NCI-H187 (cell line): ENCODE measurements around the gene ACOT4.
"Not testable (repeated sequence)": the region's sequence is repeated elsewhere in the genome, so short reads cannot be mapped to it uniquely, and the experiment has no call there.

Experiments
- DNase-seq, 2 experiments: peaks; one replicate each; lab custom pipeline; 2025; lab: John Stamatoyannopoulos, UW

Gene ACOT4

GRCh38 chr14:73577214-73577613 lies 14.5 kb upstream of the ACOT4 start:
- not testable (repeated sequence) for DNase-seq

GRCh38 chr14:73582102-73582979 lies 9.3 kb upstream of the ACOT4 start:
- not testable (repeated sequence) for DNase-seq

- DNase-seq = no peak
These were observed 3.0 kb upstream of the ACOT4 start for GRCh38 chr14:73588695-73589094.

DNA sequence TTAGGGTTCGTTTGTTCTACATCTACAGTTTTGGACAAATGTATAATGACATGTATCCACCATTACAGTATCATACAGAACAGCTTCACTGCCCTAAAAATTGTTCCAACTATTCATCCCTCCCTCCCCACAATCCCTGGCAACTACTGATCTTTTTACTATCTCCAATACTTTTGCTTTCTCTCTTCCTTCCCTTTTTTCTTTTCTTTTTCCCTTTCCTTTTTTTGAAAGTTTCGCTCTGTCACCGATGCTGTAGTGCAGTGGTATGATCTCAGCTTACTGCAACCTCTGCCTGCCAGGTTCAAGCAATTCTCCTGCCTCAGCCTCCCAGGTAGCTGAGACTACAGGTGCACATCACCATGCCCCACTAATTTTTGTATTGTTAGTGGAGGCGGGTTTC lies 2.6 kb upstream of the ACOT4 start:
- no peak for DNase-seq

- not testable (repeated sequence) for DNase-seq
These were observed 1.0 kb upstream of the ACOT4 start for GRCh38 chr14:73590673-73591004.

DNA sequence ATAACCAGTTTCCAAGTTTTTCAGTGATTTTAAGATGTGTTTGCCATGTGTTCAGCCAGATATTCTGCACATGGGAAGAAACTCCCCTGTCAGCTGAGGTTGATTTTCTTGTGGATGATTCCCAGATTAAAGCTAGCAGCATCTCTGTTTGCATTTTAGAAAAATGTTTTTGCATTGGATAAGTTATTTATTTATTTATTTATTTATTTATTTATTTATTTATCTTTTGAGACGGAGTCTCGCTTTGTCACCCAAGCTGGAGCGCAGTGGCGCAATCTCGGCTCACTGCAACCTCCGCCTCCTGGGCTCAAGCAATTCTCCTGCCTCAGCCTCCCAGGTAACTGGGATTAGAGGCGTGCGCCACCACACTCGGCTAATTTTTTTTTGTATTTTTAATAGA lies 2.8 kb downstream of the ACOT4 start:
- DNase-seq = no peak

GRCh38 chr14:73599499-73599898 lies 7.8 kb downstream of the ACOT4 start:
- DNase-seq = no peak

GRCh38 chr14:73602994-73603393 lies 11.3 kb downstream of the ACOT4 start:
- DNase-seq = no peak

DNA sequence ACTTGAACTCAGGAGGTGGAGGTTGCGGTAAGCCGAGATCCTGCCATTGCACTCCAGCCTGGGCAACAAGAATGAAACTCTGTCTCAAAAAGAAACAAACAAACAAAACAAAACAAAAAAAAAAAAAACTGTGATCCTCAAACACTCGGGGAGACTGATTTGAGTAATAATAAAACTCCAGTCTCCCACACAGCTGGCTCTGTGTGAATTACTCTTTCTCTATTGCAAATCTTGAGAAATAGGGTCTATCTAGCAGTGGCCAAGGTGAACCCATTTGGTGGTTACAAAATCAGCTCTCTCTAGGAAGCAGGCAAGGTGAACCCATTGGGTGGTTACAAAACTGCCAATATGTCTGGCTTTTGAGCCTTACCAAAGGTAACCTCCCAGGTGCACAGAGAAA lies 14.6 kb downstream of the ACOT4 start:
- DNase-seq = no peak

DNA sequence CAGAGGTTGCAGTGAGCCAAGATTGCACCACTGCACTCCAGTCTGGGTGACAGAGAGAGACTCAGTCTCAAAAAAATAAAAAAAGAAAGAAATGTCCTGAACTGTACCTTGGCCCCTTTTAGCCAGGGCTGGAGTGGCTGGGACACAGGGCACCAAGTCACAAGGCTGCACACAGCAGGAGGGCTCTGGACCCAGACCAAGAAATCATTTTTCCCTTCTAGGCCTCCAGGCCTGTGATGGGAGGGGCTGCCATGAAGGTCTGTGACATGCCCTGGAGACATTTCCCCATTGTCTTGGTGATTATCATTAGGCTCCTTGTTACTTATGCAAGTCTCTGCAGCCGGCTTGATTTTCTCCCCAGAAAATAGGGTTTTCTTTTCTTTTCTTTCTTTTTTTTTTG lies 15.6 kb downstream of the ACOT4 start:
- DNase-seq = no peak

- DNase-seq = no peak
These were observed 19.0 kb downstream of the ACOT4 start for GRCh38 chr14:73610687-73611086.

DNA sequence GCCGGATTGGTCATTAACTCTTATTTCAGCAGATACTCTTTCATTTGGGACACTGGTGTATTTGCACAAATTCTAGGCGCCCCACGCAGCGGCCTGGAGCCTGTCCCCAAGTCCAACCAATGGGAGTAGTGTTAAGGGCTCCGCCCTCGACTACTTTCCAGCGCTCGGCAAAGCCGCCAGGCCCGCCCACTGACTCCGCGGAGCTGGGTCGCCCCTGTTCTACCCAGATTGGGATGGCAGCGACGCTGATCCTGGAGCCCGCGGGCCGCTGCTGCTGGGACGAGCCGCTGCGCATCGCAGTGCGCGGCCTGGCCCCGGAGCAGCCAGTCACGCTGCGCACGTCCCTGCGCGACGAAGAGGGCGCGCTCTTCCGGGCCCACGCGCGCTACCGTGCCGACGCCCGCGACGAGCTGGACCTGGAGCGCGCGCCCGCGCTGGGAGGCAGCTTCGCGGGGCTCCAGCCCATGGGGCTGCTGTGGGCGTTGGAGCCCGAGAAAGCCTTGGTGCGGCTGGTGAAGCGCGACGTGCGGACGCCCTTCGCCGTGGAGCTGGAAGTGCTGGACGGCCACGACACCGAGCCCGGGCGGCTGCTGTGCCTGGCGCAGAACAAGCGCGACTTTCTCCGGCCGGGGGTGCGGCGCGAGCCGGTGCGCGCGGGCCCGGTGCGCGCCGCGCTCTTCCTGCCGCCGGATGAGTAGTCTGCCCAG lies 20.8 kb downstream of the ACOT4 start, which contains the start of gene ACOT6:
ACOT6 (plus strand) TSS at position 179 of the 707 bp plus-strand sequence; CDS start at position 234, 55 bp downstream.
- no peak for DNase-seq

DNA sequence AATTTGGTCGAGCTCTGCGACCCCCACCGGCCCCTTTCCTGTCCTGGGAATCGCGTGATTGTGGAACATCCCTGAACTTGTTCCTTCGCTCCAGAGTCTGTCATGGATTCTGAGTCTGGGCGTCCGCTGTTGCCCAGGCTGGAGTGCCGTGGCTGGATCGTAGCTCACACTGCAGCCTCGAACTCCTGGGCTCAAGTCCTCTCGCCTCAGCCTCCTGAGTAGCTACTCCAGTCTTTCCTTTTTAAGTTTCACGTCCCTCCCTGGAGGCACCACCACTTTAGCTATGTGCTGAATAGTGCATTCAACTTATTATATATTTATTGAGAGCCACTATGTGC lies 21.3 kb downstream of the ACOT4 start:
- no peak for DNase-seq

- no peak for DNase-seq
These were observed 21.8 kb downstream of the ACOT4 start for GRCh38 chr14:73613419-73613963.

DNA sequence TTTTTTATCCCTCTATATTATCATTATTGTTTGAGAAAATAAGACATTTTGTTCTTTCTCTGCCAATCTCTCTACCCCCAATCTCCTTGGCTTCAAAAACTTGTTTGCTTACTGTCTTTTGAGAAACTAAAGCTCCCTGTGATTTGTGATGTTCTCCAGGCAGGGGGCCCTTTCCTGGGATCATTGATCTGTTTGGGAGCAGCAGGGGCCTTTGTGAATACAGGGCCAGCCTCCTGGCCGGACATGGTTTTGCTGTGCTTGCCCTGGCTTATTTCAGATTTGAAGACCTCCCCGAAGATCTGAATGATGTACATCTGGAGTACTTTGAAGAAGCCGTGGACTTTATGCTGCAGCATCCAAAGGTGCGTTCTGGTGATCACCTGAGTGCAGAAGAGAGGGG lies 25.2 kb downstream of the ACOT4 start:
- DNase-seq = no peak

DNA sequence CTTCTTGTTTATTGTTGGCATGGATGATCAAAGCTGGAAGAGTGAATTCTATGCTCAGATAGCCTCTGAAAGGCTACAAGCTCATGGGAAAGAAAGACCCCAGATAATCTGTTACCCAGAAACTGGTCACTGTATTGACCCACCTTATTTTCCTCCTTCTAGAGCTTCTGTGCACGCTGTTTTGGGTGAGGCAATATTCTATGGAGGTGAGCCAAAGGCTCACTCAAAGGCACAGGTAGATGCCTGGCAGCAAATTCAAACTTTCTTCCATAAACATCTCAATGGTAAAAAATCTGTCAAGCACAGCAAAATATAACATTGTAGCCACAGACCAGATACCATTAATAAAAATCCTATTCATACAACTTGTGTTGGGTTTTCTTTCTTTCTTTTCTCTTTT lies 27.9 kb downstream of the ACOT4 start:
- DNase-seq = no peak

- no peak for DNase-seq
These were observed 28.6 kb downstream of the ACOT4 start for GRCh38 chr14:73620268-73620667.

GRCh38 chr14:73623504-73624054 lies 31.9 kb downstream of the ACOT4 start:
- DNase-seq = no peak

DNA sequence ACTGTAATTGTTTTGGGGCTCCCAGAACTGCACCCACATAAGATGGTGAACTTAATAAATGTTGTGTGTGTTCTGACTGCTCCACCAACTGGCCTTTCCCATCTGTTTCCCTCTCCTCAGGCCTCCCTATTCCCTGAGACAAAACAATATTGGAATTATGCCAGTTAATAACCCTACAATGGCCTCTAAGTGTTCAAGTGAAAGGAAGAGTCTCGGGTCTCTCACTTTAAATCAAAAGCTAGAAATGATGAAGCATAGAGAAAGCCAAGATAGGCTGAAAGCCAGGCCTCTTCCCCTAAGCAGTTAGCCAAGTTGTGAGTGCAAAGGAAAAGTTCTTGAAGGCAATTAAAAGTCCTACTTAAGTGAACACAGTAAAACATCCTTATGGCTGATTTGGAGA lies 34.0 kb downstream of the ACOT4 start:
- DNase-seq = no peak

- DNase-seq = no peak
These were observed 35.5 kb downstream of the ACOT4 start for GRCh38 chr14:73627151-73627558.

- DNase-seq = no peak
These were observed 38.5 kb downstream of the ACOT4 start for GRCh38 chr14:73630009-73630780.
